Gastroesophageal sphincter (tissue), 4 donors: ENCODE results near the gene RPGRIP1L. TPM values are rescaled to one million over a fixed set of nuclear protein-coding genes. Genes with fewer than 3 reads are reported as not detected.

Experiments
- ATAC-seq: fragments of 150-250 bp; one replicate; pipeline ENCODE4 v1.9.1; 2016; ENCODE audit warnings: mild to moderate bottlenecking, moderate library complexity
- H3K27ac ChIP-seq, 4 donors: fragments of 200-600 bp; sonication (generic) in 3 of 4; 1 replicate in 3 of 4; 2 replicates in 1 of 4; pipeline ENCODE4 v1.5.1; 2016 to 2019
- H3K27me3 ChIP-seq: fragments of 200-600 bp; sonication (generic); one replicate; pipeline ENCODE4 v1.5.1; 2019
- H3K36me3 ChIP-seq, 2 donors: fragments of 200-600 bp; sonication (generic); one replicate each; pipeline ENCODE4 v1.5.1; 2019; ENCODE audit warnings: control low read depth in 1 of 2
- H3K4me1 ChIP-seq, 3 donors: fragments of 200-600 bp; sonication (generic); 1 replicate in 2 of 3; 2 replicates in 1 of 3; pipeline ENCODE4 v1.5.1; 2016 to 2019; ENCODE audit warnings: control low read depth in 2 of 3
- H3K4me3 ChIP-seq, 2 donors: fragments of 200-600 bp; sonication (generic); one replicate each; pipeline ENCODE4 v1.5.1; 2019; ENCODE audit warnings: mild to moderate bottlenecking in 1 of 2, moderate library complexity in 1 of 2
- H3K9me3 ChIP-seq, 3 donors: fragments of 200-600 bp; sonication (generic); one replicate each; pipeline ENCODE4 v1.5.1; 2017 to 2019; ENCODE audit warnings: control low read depth in 2 of 3
- EP300 ChIP-seq: sonication (generic); formaldehyde crosslinking; IDR thresholded peaks from one replicate; pipeline ENCODE4 v1.6.1; 2017; ENCODE audit warnings: antibody characterized with exemption, mild to moderate bottlenecking
- POLR2A ChIP-seq, 2 donors: fragments of 450-650 bp; IDR thresholded peaks; one replicate each; pipeline ENCODE4 v1.6.1; 2017; ENCODE audit warnings: antibody characterized with exemption in 2 of 2, mild to moderate bottlenecking in 2 of 2, moderate library complexity in 1 of 2
- POLR2AphosphoS5 ChIP-seq: sonication (generic); formaldehyde crosslinking; IDR thresholded peaks from one replicate; pipeline ENCODE4 v1.6.1; 2017; ENCODE audit warnings: antibody characterized with exemption
- WGBS, 2 donors: methylation state at CpG; one replicate each; pipeline ENCODE4 v1.1.5; 2018; ENCODE audit warnings: low coverage in 1 of 2; 5-methylcytosine and 5-hydroxymethylcytosine counted together
- total RNA-seq, 4 donors: library from RNA; depleted of rRNA; stranded (reverse); fragments of >200 nt; gene quantifications; one replicate each; pipeline ENCODE4 v1.1.0, GENCODE V29; 2016
- TF ChIP-seq, protein P1 (sequence below), 4 experiments: fragments of 200-600 bp in 2 of 4; fragments of 450-650 bp in 2 of 4; sonication (generic) in 1 of 4; IDR thresholded peaks; one replicate each; pipeline ENCODE4 v1.5.1; 2017 to 2019; ENCODE audit warnings: antibody characterized with exemption in 4 of 4, mild to moderate bottlenecking in 2 of 4, moderate library complexity in 2 of 4

Gene RPGRIP1L
- total RNA-seq, 4 donors from 2014 or later: 3.5 to 5.4 (median 4.8) TPM

GRCh38 chr16:53730693-53731092, 27.0 kb upstream of the RPGRIP1L start:
- no peak for TF ChIP-seq POLR2AphosphoS5
- no peak for TF ChIP-seq EP300
- TF ChIP-seq POLR2A (IDR thresholded peaks at IDR 0.05): no peak
- TF ChIP-seq, protein P1, sequence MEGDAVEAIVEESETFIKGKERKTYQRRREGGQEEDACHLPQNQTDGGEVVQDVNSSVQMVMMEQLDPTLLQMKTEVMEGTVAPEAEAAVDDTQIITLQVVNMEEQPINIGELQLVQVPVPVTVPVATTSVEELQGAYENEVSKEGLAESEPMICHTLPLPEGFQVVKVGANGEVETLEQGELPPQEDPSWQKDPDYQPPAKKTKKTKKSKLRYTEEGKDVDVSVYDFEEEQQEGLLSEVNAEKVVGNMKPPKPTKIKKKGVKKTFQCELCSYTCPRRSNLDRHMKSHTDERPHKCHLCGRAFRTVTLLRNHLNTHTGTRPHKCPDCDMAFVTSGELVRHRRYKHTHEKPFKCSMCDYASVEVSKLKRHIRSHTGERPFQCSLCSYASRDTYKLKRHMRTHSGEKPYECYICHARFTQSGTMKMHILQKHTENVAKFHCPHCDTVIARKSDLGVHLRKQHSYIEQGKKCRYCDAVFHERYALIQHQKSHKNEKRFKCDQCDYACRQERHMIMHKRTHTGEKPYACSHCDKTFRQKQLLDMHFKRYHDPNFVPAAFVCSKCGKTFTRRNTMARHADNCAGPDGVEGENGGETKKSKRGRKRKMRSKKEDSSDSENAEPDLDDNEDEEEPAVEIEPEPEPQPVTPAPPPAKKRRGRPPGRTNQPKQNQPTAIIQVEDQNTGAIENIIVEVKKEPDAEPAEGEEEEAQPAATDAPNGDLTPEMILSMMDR (IDR thresholded peaks at IDR 0.05): no peak
- no peaks in the 10 kb centered on the region for H3K36me3 ChIP-seq
- no peak for ATAC-seq
- 84 to 85% methylated on average over 3 of the region's 3 CpGs for WGBS, 2 donors
- peaks cover 0 to 40% (median 0%) of the 10 kb centered on the region in 3 donors for H3K4me1 ChIP-seq
- H3K27me3 ChIP-seq: no peaks in the 10 kb centered on the region
- no peak overlapping the region for H3K4me3 ChIP-seq
- H3K9me3 ChIP-seq: no peaks in the 10 kb centered on the region
- H3K27ac ChIP-seq: no peak overlapping the region

DNA sequence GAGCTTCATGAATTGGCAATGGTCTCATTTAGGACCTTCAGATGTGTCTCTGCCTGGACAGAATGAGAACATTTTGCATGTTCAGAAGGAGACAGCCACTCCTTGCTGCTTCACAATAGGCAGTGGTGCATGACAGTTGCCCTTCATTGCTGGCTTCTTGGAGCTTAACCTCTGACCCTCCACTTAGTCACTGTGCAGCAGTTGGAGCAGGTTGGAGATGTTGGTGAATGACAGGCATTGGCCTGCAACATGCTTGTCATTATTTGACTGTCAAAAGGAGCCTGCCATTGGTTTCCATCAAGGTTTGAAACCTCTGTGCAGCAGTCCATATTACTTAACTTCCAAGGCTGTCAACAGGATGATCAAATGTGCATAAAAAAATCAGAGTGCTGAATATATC, 23.0 kb upstream of the RPGRIP1L start:
- no peaks in the 10 kb centered on the region for H3K9me3 ChIP-seq
- TF ChIP-seq POLR2A (IDR thresholded peaks at IDR 0.05): no peak
- TF ChIP-seq EP300: no peak
- TF ChIP-seq POLR2AphosphoS5: no peak
- TF ChIP-seq, protein P1 (IDR thresholded peaks at IDR 0.05): no peak
- H3K4me3 ChIP-seq: no peak overlapping the region
- no peak overlapping the region for H3K27ac ChIP-seq
- no peak for ATAC-seq
- peaks cover 0 to 15% (median 0%) of the 10 kb centered on the region in 3 donors for H3K4me1 ChIP-seq
- no peaks in the 10 kb centered on the region for H3K27me3 ChIP-seq
- H3K36me3 ChIP-seq: no peaks in the 10 kb centered on the region

GRCh38 chr16:53721017-53721416, 17.4 kb upstream of the RPGRIP1L start:
- ATAC-seq: no peak
- H3K9me3 ChIP-seq: no peaks in the 10 kb centered on the region
- no peak for TF ChIP-seq POLR2AphosphoS5
- TF ChIP-seq POLR2A (IDR thresholded peaks at IDR 0.05): no peak
- TF ChIP-seq EP300: no peak
- TF ChIP-seq, protein P1 (IDR thresholded peaks at IDR 0.05): no peak
- no peaks in the 10 kb centered on the region for H3K27me3 ChIP-seq
- no peak overlapping the region for H3K27ac ChIP-seq
- 89 to 100% methylated on average over 3 to 5 of the region's 5 CpGs for WGBS, 2 donors
- H3K4me1 ChIP-seq: peaks cover 0 to 14% (median 0%) of the 10 kb centered on the region in 3 donors
- no peaks in the 10 kb centered on the region for H3K36me3 ChIP-seq
- H3K4me3 ChIP-seq: no peak overlapping the region

DNA sequence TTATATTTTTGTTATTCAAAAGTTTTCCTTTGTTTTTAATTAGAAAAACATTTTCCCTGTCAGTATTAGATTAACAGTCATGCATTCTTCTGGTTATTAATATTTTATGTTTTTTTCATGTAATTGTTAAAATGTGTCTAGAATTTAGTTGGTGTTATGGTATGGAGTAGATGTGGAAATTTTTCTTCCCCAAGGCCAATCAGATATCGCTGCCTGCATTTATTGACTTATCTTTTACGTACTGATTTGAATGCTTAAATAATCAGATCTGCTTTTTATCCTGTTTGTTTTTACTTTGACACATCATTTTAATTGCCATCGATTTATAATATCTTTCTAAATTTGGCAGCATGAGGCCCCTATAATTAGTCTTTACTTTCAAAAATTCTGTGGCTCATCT, 13.9 kb upstream of the RPGRIP1L start:
- Histone ChIP-seq H3K4me3 (no peak overlapping the region), H3K36me3 (no peaks in the 10 kb centered on the region), H3K4me1 (peaks cover 4 to 49% (median 4%) of the 10 kb centered on the region in 3 donors), H3K27me3 (no peaks in the 10 kb centered on the region), H3K27ac (no peak overlapping the region), H3K9me3 (no peaks in the 10 kb centered on the region)
- 93 to 94% methylated on average over 3 of the region's 3 CpGs for WGBS, 2 donors
- TF ChIP-seq POLR2A (IDR thresholded peaks at IDR 0.05) (no peak), POLR2AphosphoS5 (no peak), EP300 (no peak)
- TF ChIP-seq, protein P1 (IDR thresholded peaks at IDR 0.05): no peak
- ATAC-seq: no peak

- Histone ChIP-seq H3K36me3 (no peaks in the 10 kb centered on the region), H3K4me3 (no peak overlapping the region), H3K27me3 (no peaks in the 10 kb centered on the region), H3K27ac (no peak overlapping the region), H3K9me3 (no peaks in the 10 kb centered on the region), H3K4me1 (peaks cover 4 to 62% (median 4%) of the 10 kb centered on the region in 3 donors)
- WGBS, 2 donors: 67 to 80% methylated on average over 2 of the region's 2 CpGs
- no peak for TF ChIP-seq POLR2AphosphoS5
- TF ChIP-seq, protein P1 (IDR thresholded peaks at IDR 0.05): no peak
- no peak for TF ChIP-seq EP300
- no peak for TF ChIP-seq POLR2A (IDR thresholded peaks at IDR 0.05)
- ATAC-seq: no peak
Observed at GRCh38 chr16:53715023-53715384, 11.3 kb upstream of the RPGRIP1L start.
